NCI-H1417 (cell line): ENCODE measurements around the gene LACTB.
"Not testable (repeated sequence)": the region's sequence is repeated elsewhere in the genome, so short reads cannot be mapped to it uniquely, and the experiment has no call there.

Source experiments
- DNase-seq, 3 experiments: peaks; one replicate each; lab custom pipeline; 2025; lab: John Stamatoyannopoulos, UW

LACTB gene

DNA sequence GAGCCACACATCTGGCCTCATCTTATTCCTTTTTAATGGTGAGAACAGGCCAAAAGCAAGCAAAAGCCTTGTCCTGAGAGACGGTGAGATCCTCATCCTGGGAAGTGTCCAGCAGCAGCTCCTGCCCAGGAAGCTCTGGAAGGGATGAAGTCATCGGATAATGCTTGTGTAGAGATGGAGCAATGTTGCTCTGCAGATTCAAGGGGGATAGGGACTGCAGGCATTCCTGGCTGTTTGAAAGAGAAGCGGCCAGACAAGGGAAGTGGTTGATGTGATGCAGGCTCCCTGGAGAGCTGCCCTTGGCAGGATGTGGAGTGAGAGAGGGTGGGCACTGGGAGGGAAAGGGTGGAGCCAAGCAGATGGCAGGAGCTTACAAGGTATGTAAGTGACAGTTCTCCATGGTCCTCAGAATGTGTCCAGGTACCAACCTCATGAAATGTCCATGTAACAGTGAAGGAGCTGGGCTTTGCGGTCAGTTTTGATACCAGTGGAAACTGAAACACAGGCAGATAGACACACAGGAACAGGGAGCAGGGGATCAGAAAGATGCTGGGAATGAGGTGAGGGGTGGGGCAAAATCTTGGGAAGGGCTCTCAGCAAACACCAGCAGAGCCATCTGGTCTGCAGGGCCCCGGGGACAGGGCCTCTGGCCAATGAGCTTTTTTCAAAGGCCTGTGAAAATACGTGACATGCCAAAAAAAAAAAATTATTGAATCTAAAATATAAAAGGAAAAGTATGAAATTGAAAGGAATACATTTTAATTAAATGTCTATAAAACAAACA lies 32.2 kb upstream of the LACTB start:
- peak in 2 of 3 experiments; percentile 15 to 36 for DNase-seq

GRCh38 chr15:63090472-63090871 lies 31.2 kb upstream of the LACTB start:
- DNase-seq, result no peak

GRCh38 chr15:63090887-63091286 lies 30.8 kb upstream of the LACTB start:
- DNase-seq, result no peak

DNA sequence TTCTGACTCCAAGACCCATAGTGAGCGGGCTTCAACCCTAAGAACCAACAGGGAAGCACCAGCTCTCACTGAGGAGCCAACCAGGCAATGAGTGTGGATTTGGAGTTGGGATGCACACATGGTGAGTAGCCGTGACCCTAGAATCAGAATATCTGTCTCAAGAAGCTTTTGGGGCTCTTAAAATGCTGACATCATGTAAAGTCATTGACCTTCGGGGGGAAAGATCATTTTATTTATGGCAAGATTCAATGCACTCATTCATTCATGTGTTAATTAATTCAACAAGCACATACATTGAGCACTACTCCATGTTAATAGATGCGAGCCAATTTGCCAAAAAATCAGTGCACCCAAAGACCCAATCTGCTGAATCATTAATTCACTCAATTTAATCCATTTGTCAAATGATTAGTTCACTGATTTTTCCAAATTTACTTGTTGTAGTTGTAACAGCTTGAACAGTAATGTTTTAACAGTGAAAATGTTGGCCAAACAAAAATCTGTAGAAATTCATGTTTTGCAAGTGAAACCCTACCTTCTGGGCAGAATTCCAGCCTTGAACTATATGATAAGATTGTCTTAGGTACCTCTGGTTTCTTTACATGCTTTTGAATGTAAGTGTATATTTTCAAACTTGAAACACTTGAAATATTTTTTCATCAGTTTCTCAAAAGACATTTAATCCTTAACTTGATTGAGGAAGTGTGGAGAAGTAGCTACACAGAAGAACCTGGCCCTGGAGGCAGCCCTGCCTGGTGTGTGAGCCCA lies 29.8 kb upstream of the LACTB start:
- DNase-seq, result no peak

DNA sequence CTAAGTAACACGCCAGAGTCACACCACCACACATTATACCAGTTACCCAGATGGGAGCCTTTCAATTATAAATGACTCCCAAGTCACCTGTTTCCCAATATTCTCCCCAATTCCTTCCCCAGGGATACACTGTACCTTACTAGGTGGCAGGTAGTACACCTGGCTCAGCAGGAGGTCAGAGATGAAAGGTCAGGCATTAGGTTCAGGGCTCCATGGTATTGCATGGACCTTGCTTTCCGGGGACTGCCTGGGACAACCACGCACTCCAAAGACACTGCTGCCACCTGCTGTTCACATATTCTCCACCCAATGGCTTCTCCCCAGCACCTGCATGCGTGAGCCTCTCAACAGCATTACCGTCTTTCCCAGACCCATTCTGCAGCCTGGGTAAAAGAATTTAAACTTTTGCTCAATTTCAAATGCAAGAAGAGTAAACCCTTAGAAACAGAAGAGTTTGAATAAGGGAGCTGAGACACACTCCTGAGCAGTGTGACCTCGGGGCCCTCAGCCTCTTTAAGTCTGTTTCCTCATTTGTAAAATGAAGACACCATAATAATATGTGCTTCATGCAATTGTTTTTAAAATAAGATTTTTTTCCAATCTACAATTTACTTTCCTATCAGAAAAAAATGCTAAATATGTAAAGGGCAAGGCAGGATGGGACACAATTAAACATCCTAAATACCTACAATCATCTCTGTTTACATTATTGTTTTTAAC lies 28.0 kb upstream of the LACTB start:
- DNase-seq, result peak; percentile 61 to 86 (median 62)

- no peak for DNase-seq
Observed at GRCh38 chr15:63094495-63094931, 27.1 kb upstream of the LACTB start.

GRCh38 chr15:63096178-63096577 lies 25.5 kb upstream of the LACTB start:
- no peak for DNase-seq

GRCh38 chr15:63098901-63099300 lies 22.8 kb upstream of the LACTB start:
- not testable (repeated sequence) for DNase-seq

GRCh38 chr15:63099581-63099980 lies 22.1 kb upstream of the LACTB start:
- DNase-seq, result not testable (repeated sequence)

DNA sequence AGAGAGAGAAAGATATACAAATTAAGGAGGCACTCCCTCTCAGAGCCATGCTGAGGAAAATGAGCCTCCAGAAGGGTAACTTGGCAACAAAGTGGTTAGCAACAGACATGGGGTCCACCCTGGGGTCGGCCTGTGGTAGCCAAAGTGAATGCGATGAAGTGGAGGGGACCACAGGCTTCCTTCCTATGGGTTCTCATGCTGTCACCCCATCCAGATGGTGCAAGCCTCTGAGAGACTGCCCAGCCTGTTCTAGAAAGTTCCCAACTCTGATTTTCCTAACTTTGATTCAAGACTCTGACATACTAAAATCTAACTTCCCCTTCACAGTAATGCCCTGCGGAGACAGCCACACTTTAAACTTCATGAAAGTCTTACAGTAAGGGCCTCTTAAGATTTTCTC lies 18.2 kb upstream of the LACTB start:
- no peak for DNase-seq

GRCh38 chr15:63104727-63105126 lies 16.9 kb upstream of the LACTB start:
- DNase-seq, result no peak

DNA sequence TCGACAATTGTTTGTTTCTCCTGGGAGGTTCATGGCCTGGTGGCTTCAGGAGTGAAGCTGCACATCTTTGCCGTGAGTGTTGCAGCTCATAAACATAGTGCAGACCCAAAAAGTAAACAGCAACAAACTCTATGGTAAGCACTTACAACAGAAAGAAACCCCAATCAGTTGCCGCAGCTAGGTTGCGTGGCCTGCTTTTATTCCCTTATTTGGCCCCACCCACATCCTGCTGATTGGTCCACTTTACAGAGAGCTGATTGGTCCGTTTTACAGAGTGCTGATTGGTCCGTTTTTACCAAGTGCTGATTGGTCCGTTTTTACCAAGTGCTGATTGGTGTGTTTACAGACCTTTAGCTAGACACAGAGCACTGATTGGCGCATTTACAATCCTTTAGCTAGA lies 16.3 kb upstream of the LACTB start:
- not testable (repeated sequence) for DNase-seq

GRCh38 chr15:63107895-63108546 lies 13.6 kb upstream of the LACTB start:
- no peak for DNase-seq

DNA sequence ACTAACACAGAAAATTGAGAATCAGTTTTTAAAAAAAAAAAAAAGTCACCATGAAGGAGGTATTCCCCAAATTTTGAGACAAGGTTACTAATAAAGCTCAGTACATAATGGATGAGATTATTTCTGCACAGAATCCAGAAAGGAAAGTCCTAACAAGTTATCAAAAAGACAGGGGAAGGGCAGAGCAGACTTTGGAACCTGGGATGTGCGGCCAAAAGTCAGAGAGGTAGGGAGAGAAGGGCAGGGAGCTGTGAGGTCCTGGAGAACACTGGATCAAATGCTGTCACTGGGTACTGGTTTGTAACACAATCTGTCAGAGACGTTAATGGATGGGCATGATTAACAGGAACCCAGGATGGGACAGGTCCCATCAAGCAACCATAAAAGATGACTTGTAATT lies 12.2 kb upstream of the LACTB start:
- no peak for DNase-seq

GRCh38 chr15:63109920-63110319 lies 11.7 kb upstream of the LACTB start:
- no peak for DNase-seq

- DNase-seq, result no peak
Observed at GRCh38 chr15:63110428-63111026, 11.1 kb upstream of the LACTB start.

- no peak for DNase-seq
Observed at GRCh38 chr15:63111481-63111880, 10.2 kb upstream of the LACTB start.

DNA sequence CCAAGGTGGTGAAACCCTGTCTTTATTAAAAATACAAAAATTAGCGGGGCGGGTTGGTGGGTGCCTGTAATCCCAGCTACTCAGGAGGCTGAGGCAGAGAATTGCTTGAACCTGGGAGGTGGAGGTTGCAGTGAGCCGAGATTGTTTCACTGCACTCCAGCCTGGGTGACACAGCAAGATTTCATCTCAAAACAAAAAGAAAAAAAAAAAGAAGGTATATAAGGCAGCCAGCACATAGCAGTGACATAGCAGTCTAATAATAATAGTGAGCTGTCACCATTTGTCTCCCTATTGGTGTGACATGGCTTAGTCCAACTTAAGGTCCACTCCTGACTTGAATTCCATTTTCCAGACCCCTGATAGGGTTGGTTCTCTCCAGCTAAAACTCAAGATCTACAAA lies 8.8 kb upstream of the LACTB start:
- no peak for DNase-seq

GRCh38 chr15:63114465-63114864 lies 7.2 kb upstream of the LACTB start:
- DNase-seq, result no peak

- no peak for DNase-seq
Observed at GRCh38 chr15:63118854-63119253, 2.8 kb upstream of the LACTB start.

GRCh38 chr15:63122002-63122875 lies 578 bp downstream of the LACTB start:
- peak; percentile 36 to 87 (median 85) for DNase-seq
